ENCODE measurements around the gene KIZ. TPM values are rescaled to one million over a fixed set of nuclear protein-coding genes. Genes with fewer than 3 reads are reported as not detected.

Gene KIZ
- total and polyA plus RNA-seq, 2 of the 4 experiments (the other 2 are of a cell fraction), result 9.9 to 14.0 TPM

DNA sequence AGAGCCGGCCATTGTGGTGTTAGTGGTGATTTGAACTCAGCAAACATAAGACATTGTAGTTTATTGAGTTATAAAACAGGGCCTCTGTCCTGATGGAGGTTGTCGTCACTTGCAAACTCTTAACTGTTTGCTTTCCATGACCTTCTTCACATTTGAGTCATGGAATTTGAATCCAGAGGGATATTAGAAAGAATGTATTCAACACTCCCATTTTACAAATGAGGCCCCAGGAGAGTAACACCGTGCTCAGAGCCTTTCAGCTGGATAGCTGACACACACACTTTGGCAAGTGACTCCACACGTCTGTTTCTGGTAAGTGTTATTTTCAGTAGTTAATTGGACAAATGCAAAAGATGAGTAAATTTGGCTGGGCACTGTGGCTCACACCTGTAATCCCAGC lies 104.8 kb downstream of the KIZ start:
- CTCF ChIA-PET, result no interaction called here
- no peak overlapping the region for H3K4ac ChIP-seq (ENCODE audit: low read depth, low read length)
- H4K91ac ChIP-seq (ENCODE audit: insufficient read depth, low read depth, low read length), result no peak overlapping the region
- H2BK15ac ChIP-seq (ENCODE audit: low read depth, low read length), result no peak overlapping the region
- no peaks in the 10 kb centered on the region for H3K9me3 ChIP-seq (ENCODE audit: control insufficient read depth, insufficient read depth, low read length)
- H2BK5ac ChIP-seq (ENCODE audit: low read depth, low read length, poor library complexity, severe bottlenecking), result no peak overlapping the region
- H2BK20ac ChIP-seq (ENCODE audit: low read depth, low read length), result no peak overlapping the region
- H2AK9ac ChIP-seq (replicated peaks; ENCODE audit: low read depth, low read length, poor library complexity), result no peak overlapping the region
- dilution Hi-C loops (cut with HindIII; ENCODE audit: low sequenced_read_pairs, unreplicated experiment), result no loop called here
- no peak for TF ChIP-seq SMC3 (IDR thresholded peaks at IDR 0.05; ENCODE audit: low read depth, low read length)
- no peak for TF ChIP-seq MAZ (IDR thresholded peaks at IDR 0.05; ENCODE audit: borderline replicate concordance, low read depth, low read length)
- no peak for TF ChIP-seq MXI1 (IDR thresholded peaks at IDR 0.05; ENCODE audit: borderline replicate concordance, low read depth, low read length)
- no peak for TF ChIP-seq CEBPB (IDR thresholded peaks at IDR 0.05; ENCODE audit: low read depth, low read length)
- no peak for TF ChIP-seq MAFK (IDR thresholded peaks at IDR 0.05; ENCODE audit: low read depth, low read length)
- no peak for TF ChIP-seq RCOR1 (IDR thresholded peaks at IDR 0.05; ENCODE audit: insufficient replicate concordance, low read length)
- TF ChIP-seq, protein P1, sequence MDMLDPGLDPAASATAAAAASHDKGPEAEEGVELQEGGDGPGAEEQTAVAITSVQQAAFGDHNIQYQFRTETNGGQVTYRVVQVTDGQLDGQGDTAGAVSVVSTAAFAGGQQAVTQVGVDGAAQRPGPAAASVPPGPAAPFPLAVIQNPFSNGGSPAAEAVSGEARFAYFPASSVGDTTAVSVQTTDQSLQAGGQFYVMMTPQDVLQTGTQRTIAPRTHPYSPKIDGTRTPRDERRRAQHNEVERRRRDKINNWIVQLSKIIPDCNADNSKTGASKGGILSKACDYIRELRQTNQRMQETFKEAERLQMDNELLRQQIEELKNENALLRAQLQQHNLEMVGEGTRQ (IDR thresholded peaks at IDR 0.05; ENCODE audit: low read depth, low read length), result no peak
- no peak for TF ChIP-seq BHLHE40 (IDR thresholded peaks at IDR 0.05; ENCODE audit: low read depth, low read length)
- TF ChIP-seq CTCF (conservative IDR thresholded peaks at IDR 0.05; ENCODE audit: low read depth, low read length), result no peak
- no peak for TF ChIP-seq POLR2A (IDR thresholded peaks at IDR 0.05; ENCODE audit: low read depth, low read length)
- no peak for TF ChIP-seq CHD1 (IDR thresholded peaks at IDR 0.05; ENCODE audit: low read depth, low read length)
- no peak for TF ChIP-seq FOS (IDR thresholded peaks at IDR 0.05; ENCODE audit: low read depth, low read length)
- no peak for TF ChIP-seq NFE2L2 (IDR thresholded peaks at IDR 0.05; ENCODE audit: low read depth, low read length)
- TF ChIP-seq, protein P2, sequence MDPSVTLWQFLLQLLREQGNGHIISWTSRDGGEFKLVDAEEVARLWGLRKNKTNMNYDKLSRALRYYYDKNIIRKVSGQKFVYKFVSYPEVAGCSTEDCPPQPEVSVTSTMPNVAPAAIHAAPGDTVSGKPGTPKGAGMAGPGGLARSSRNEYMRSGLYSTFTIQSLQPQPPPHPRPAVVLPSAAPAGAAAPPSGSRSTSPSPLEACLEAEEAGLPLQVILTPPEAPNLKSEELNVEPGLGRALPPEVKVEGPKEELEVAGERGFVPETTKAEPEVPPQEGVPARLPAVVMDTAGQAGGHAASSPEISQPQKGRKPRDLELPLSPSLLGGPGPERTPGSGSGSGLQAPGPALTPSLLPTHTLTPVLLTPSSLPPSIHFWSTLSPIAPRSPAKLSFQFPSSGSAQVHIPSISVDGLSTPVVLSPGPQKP (IDR thresholded peaks at IDR 0.05; ENCODE audit: borderline replicate concordance, low read depth, low read length), result no peak
- H2AK5ac ChIP-seq (ENCODE audit: low read depth, low read length), result no peak overlapping the region
- H3K14ac ChIP-seq (replicated peaks; ENCODE audit: low read depth, low read length), result no peak overlapping the region
- H2AFZ ChIP-seq (replicated peaks; ENCODE audit: low read length, poor library complexity), result no peak overlapping the region
- H3K23ac ChIP-seq (ENCODE audit: low read depth, low read length), result no peak overlapping the region
- no peak overlapping the region for H3K4me2 ChIP-seq (ENCODE audit: low read depth, low read length)
- no peak overlapping the region for H4K5ac ChIP-seq (ENCODE audit: low read depth, low read length)
- intact Hi-C loops (cut with micrococcal nuclease), result loop anchor here (10.0 kb wide), 1 partner anchor 164 kb away; the partner anchor contains the start of gene NKX2-4
- no peak overlapping the region for H3K18ac ChIP-seq (ENCODE audit: low read depth, low read length)
- BruUV-seq (replicated peaks), result no TSS peak
- no peak overlapping the region for H3K56ac ChIP-seq (ENCODE audit: extremely low read depth, insufficient read depth, low read length)
- H3K27ac ChIP-seq (ENCODE audit: insufficient read depth, low read length), result no peak overlapping the region
- DNase-seq (peak; percentile 13), ATAC-seq (ENCODE audit: low read depth) (peak; percentile 38)
- POLR2A ChIA-PET (ENCODE audit: unreplicated experiment), result no interaction called here
- no peaks in the 10 kb centered on the region for H4K20me1 ChIP-seq (ENCODE audit: insufficient read depth, low read length)
- in situ Hi-C loops (cut with MboI; ENCODE audit: low sequenced_read_pairs), result loop anchor here (25.0 kb wide), 1 partner anchor 368 kb away; no protein-coding TSS in a partner anchor
- no peak overlapping the region for H2BK120ac ChIP-seq (ENCODE audit: low read depth, low read length)
- 60% methylated on average over 1 of the region's 4 CpGs; no CpG with 5 or more reads in 1 of the 2 experiments for WGBS, 2 experiments (ENCODE audit: extremely low coverage in 2 of 2, insufficient read length in 1 of 2)
- H4K8ac ChIP-seq (ENCODE audit: low read depth in 2 of 2, low read length in 2 of 2), result no peak overlapping the region
- no peak overlapping the region for H3K4me3 ChIP-seq (ENCODE audit: insufficient read depth, low read depth, low read length)
- no peak overlapping the region for H3K9ac ChIP-seq (ENCODE audit: low read depth, low read length)
- no peaks in the 10 kb centered on the region for H3K27me3 ChIP-seq (ENCODE audit: control insufficient read depth, insufficient read depth, low read length)
- peaks cover 7% of the 10 kb centered on the region for H3K4me1 ChIP-seq (ENCODE audit: control insufficient read depth, insufficient read depth, low read length)
- no peaks in the 10 kb centered on the region for H3K9me1 ChIP-seq (ENCODE audit: insufficient read depth, low read length)
- H3K36me3 ChIP-seq (ENCODE audit: control insufficient read depth, insufficient read depth, low read length), result peaks cover 4% of the 10 kb centered on the region; the same call in 1 of the 2 replicates
- no peaks in the 10 kb centered on the region for H3K79me1 ChIP-seq (ENCODE audit: low read depth in 1 of 2, low read length in 2 of 2)

All from IMR-90 (cell line).